Stimulated activated CD8-positive, alpha-beta memory T cell treated with anti-CD3 and anti-CD28 coated beads, Interleukin-4, amount 100 ng/mL, for 24 hours (primary cell): Measurements from ENCODE around the gene COG2.
"Not testable (repeated sequence)": the region's sequence is repeated elsewhere in the genome, so short reads cannot be mapped to it uniquely, and the experiment has no call there.

Experiments used
- DNase-seq: peaks from one replicate; pipeline ENCODE4 v3.0.0-alpha.2; 2020; ENCODE audit warnings: low read depth

The COG2 gene

GRCh38 chr1:230715510-230715909 is 73.2 kb downstream of the COG2 start:
- no peak for DNase-seq

- not testable (repeated sequence) for DNase-seq
These were observed 74.2 kb downstream of the COG2 start for GRCh38 chr1:230716453-230716852.

- no peak for DNase-seq
These were observed 75.0 kb downstream of the COG2 start for GRCh38 chr1:230717251-230717650.

- DNase-seq: not testable (repeated sequence)
These were observed 79.7 kb downstream of the COG2 start for GRCh38 chr1:230721849-230722522.

GRCh38 chr1:230725256-230726012 is 83.2 kb downstream of the COG2 start:
- DNase-seq: no peak

GRCh38 chr1:230728710-230729392 is 86.6 kb downstream of the COG2 start:
- no peak for DNase-seq

GRCh38 chr1:230730977-230731376 is 88.7 kb downstream of the COG2 start:
- no peak for DNase-seq

GRCh38 chr1:230735447-230735846 is 93.2 kb downstream of the COG2 start:
- no peak for DNase-seq

GRCh38 chr1:230737622-230738262 is 95.5 kb downstream of the COG2 start:
- no peak for DNase-seq

- no peak for DNase-seq
These were observed 97.4 kb downstream of the COG2 start for GRCh38 chr1:230739564-230740290.
